ENCODE results near the gene RPS6KB2. TPM values are rescaled to one million over a fixed set of nuclear protein-coding genes. Genes with fewer than 3 reads are reported as not detected.

Gene RPS6KB2
- total and polyA plus RNA-seq, 9 of the 15 experiments (the other 6 are each of a cell fraction or from before 2014, with no cell fraction given): 0.42 to 122 (median 82.6) TPM

- no peaks in the 10 kb centered on the region for H3K9me1 ChIP-seq (ENCODE audit: control insufficient read depth, insufficient read depth, low read length)
- H3K4me3 ChIP-seq: peak overlapping the region; percentile 76
- no peak for DNase-seq (ENCODE audit: extremely low read depth in 1 of 4, low spot score in 3 of 4)
- POLR2A ChIA-PET: no interaction called here
- in situ Hi-C loops (cut with MboI): no loop called here
- H3K9ac ChIP-seq (ENCODE audit: insufficient read depth in 1 of 2, low read depth in 2 of 2, low read length in 2 of 2): peak overlapping the region; percentile 76 to 98
- WGBS (ENCODE audit: insufficient coverage, low coverage, missing lambda C conversion rate): 7% methylated on average over 9 of the region's 9 CpGs
- FAIRE-seq: no peak
- peaks cover 6 to 37% of the 10 kb centered on the region in 2 experiments; a peak in 4 of 5 replicates for H3K4me1 ChIP-seq (replicated peaks in 1 of 2; ENCODE audit: control insufficient read depth in 2 of 2, insufficient read depth in 2 of 2, low read length in 2 of 2)
- H3K9me3 ChIP-seq (replicated peaks; ENCODE audit: control insufficient read depth, insufficient read depth, low read depth, low read length): no peaks in the 10 kb centered on the region
- peaks cover 12% of the 10 kb centered on the region for H3K79me2 ChIP-seq (ENCODE audit: control insufficient read depth, insufficient read depth, low read length)
- ATAC-seq: no peak
- no peaks in the 10 kb centered on the region for H3K27me3 ChIP-seq (ENCODE audit: control insufficient read depth in 2 of 2, insufficient read depth in 2 of 2, low read length in 2 of 2)
- no peaks in the 10 kb centered on the region for H3K36me3 ChIP-seq (ENCODE audit: control insufficient read depth, insufficient read depth, low read length)
- H2AFZ ChIP-seq (ENCODE audit: low read depth, low read length): peak overlapping the region; percentile 96
- CTCF ChIA-PET (ENCODE audit: low intra/inter-chr PET ratio): interaction anchor here (0.5 kb wide), 1 partner anchor 44 kb away, joined by 4 read pairs; no protein-coding TSS in a partner anchor
- intact Hi-C loops (cut with micrococcal nuclease): loop anchor here (1.0 to 5.0 kb wide), 2 partner anchors 47 to 68 kb away; partner anchors contain the start of gene PPP1CA
- TSS peak; percentile 40 for BruUV-seq (replicated peaks)
- peak overlapping the region; percentile 86 for H3K4me2 ChIP-seq (ENCODE audit: insufficient read depth, low read length)
- peak overlapping the region; percentile 72 for H3K27ac ChIP-seq (ENCODE audit: extremely low read depth, low read depth, low read length)
- no peaks in the 10 kb centered on the region for H4K20me1 ChIP-seq (replicated peaks; ENCODE audit: control insufficient read depth, insufficient read depth, low read length)
- TF ChIP-seq SRF (CRISPR knock-in tag; IDR thresholded peaks at IDR 0.05) (no peak), XRCC4 (IDR thresholded peaks at IDR 0.05; ENCODE audit: extremely low read depth, insufficient read depth, insufficient read length) (no peak), E2F5 (CRISPR knock-in tag; IDR thresholded peaks at IDR 0.05) (no peak), E2F1 (CRISPR knock-in tag; IDR thresholded peaks at IDR 0.05) (0 out of 2 replicates have a peak, but pooled peaks have one; percentile 41), REST (IDR thresholded peaks at IDR 0.05; ENCODE audit: borderline replicate concordance) (no peak), REST (CRISPR knock-in tag; IDR thresholded peaks at IDR 0.05; ENCODE audit: low read depth) (0 out of 2 replicates have a peak, but pooled peaks have one; percentile 15), CBFA2T2 (conservative IDR thresholded peaks at IDR 0.05) (no peak), CTCF (IDR thresholded peaks at IDR 0.05 in 2 of 3, conservative IDR thresholded peaks at IDR 0.05 in 1 of 3; ENCODE audit: insufficient read depth in 2 of 3, low read depth in 1 of 3, low read length in 3 of 3) (peak in 1 of 3 experiments; percentile 7; a peak in 1 of 6 replicates)
- TF ChIP-seq, protein P1, sequence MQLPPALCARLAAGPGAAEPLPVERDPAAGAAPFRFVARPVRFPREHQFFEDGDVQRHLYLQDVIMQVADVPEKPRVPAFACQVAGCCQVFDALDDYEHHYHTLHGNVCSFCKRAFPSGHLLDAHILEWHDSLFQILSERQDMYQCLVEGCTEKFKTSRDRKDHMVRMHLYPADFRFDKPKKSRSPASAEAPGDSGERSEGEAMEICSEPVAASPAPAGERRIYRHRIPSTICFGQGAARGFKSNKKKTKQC (CRISPR knock-in tag; IDR thresholded peaks at IDR 0.05): no peak
These were observed 41.2 kb downstream of the RPS6KB2 start for GRCh38 chr11:67469508-67469811.

Measured in K562 (cell line).